Aorta (tissue), 5 donors: ENCODE results near the gene MACF1. TPM values are rescaled to one million over a fixed set of nuclear protein-coding genes. Genes with fewer than 3 reads are reported as not detected.
A peak's percentile ranks its signal among the peaks of the same experiment; 100 is the strongest.

ENCODE experiments used
- ATAC-seq: fragments of 200-7000 bp; cut with Tn5 transposase; one replicate; pipeline ENCODE4 v1.9.1; 2022; ENCODE audit warnings: moderate library complexity; ENCODE audit not compliant: low FRiP score
- DNase-seq, 2 donors: peaks; one replicate each; pipeline ENCODE4 v3.0.0-alpha.2; 2020
- H3K27ac ChIP-seq, 2 donors: one replicate each; pipeline ENCODE4 v1.5.1; 2013; ENCODE audit warnings: low read length in 2 of 2, mild to moderate bottlenecking in 2 of 2, moderate library complexity in 2 of 2, control low read depth in 1 of 2, inconsistent platforms in 1 of 2, low read depth in 1 of 2
- H3K27me3 ChIP-seq, 2 donors: one replicate each; pipeline ENCODE4 v1.6.1; 2013; ENCODE audit warnings: control low read depth in 1 of 2, low read length in 1 of 2, mild to moderate bottlenecking in 1 of 2, moderate library complexity in 1 of 2; ENCODE audit not compliant: insufficient read depth in 2 of 2, control insufficient read depth in 1 of 2
- H3K36me3 ChIP-seq, 2 donors: one replicate each; pipeline ENCODE4 v1.6.1; 2013; ENCODE audit warnings: control low read depth in 1 of 2, low read length in 1 of 2, mild to moderate bottlenecking in 1 of 2; ENCODE audit not compliant: insufficient read depth in 2 of 2, control insufficient read depth in 1 of 2
- H3K4me1 ChIP-seq, 2 donors: one replicate each; pipeline ENCODE4 v1.6.1; 2013; ENCODE audit warnings: low read length in 2 of 2, control low read depth in 1 of 2, mild to moderate bottlenecking in 1 of 2, moderate library complexity in 1 of 2; ENCODE audit not compliant: insufficient read depth in 2 of 2, control insufficient read depth in 1 of 2
- H3K4me3 ChIP-seq, 2 donors: one replicate each; pipeline ENCODE4 v1.5.1; 2013; ENCODE audit warnings: low read length in 2 of 2, control low read depth in 1 of 2, mild to moderate bottlenecking in 1 of 2
- H3K9me3 ChIP-seq: one replicate; pipeline ENCODE4 v1.6.1; 2013; ENCODE audit warnings: mild to moderate bottlenecking, low read length; ENCODE audit not compliant: control insufficient read depth
- WGBS, 2 donors: extraction: QIAGEN DNeasy Blood & Tissue Kit; methylation state at CpG; one replicate each; pipeline ENCODE4 v1.1.7; 2013; 5-methylcytosine and 5-hydroxymethylcytosine counted together
- intact Hi-C, 2 donors: fragments of 100-400 bp; cut with DNase I; formaldehyde crosslinking; loops; one replicate each; pipeline versions ENCODE4 v1.14.2 to v1.15.0; 2022
- polyA plus RNA-seq, 2 donors: library from polyadenylated mRNA; stranded (reverse); fragments of 200-250 nt; gene quantifications; one replicate each; pipeline ENCODE4 v1.2.3, GENCODE V29; 2013
- total RNA-seq, 2 donors: library from RNA; stranded (reverse); fragmentation: NEBNext Ultra II Directional; extraction: Animal tissue kit (Norgen Biotek cat#: 25700); gene quantifications; one replicate each; pipeline ENCODE4 v1.2.1, GENCODE V29; 2021
- donor health status: healthy with polysubstance abuse.
- donor health status: Bipolar disorder and iron deficiency.
- donor health status: DM: no; HTN: no; CAD: no.
- donor health status: DM: no; HTN: no; CAD: no.
- donor health status: DM: yes; HTN: yes; CAD: no.

Gene MACF1
- total and polyA plus RNA-seq, 4 donors, result 38.9 to 785 (median 386) TPM

DNA sequence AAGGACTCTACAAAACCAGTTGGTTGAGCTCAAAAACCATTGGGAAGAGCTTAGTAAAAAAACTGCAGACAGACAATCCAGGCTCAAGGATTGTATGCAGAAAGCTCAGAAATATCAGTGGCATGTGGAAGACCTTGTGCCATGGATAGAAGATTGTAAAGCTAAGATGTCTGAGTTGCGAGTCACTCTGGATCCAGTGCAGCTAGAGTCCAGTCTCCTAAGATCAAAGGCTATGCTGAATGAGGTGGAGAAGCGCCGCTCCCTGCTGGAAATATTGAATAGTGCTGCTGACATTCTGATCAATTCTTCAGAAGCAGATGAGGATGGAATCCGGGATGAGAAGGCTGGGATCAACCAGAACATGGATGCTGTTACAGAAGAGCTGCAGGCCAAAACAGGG lies 183.0 kb downstream of the MACF1 start:
- no peak overlapping the region for H3K4me3 ChIP-seq
- no peaks in the 10 kb centered on the region for H3K27me3 ChIP-seq
- DNase-seq (no peak), ATAC-seq (no peak)
- peak overlapping the region; percentile 18 to 88 for H3K27ac ChIP-seq
- 86 to 88% methylated on average over 4 of the region's 4 CpGs for WGBS, 2 donors
- H3K4me1 ChIP-seq, result peaks cover 0 to 8% of the 10 kb centered on the region in 2 donors
- H3K36me3 ChIP-seq, result peaks cover 3 to 13% of the 10 kb centered on the region in 2 donors
- no peaks in the 10 kb centered on the region for H3K9me3 ChIP-seq
- intact Hi-C loops, result no loop called here

GRCh38 chr1:39391691-39392679 lies 187.5 kb downstream of the MACF1 start:
- intact Hi-C loops, result no loop called here
- no peaks in the 10 kb centered on the region for H3K9me3 ChIP-seq
- peak overlapping the region; percentile 18 to 68 for H3K27ac ChIP-seq
- H3K4me1 ChIP-seq, result peaks cover 11 to 12% of the 10 kb centered on the region in 2 donors
- WGBS, 2 donors, result 6% methylated on average over 5 of the region's 5 CpGs
- no peaks in the 10 kb centered on the region for H3K27me3 ChIP-seq
- H3K36me3 ChIP-seq, result peaks cover 0 to 9% of the 10 kb centered on the region in 2 donors
- no peak overlapping the region for H3K4me3 ChIP-seq
- peak; percentile 65 for ATAC-seq
- DNase-seq, result no peak

GRCh38 chr1:39392851-39393573 lies 188.5 kb downstream of the MACF1 start:
- 32 to 47% methylated on average over 4 of the region's 4 CpGs for WGBS, 2 donors
- intact Hi-C loops, result no loop called here

DNA sequence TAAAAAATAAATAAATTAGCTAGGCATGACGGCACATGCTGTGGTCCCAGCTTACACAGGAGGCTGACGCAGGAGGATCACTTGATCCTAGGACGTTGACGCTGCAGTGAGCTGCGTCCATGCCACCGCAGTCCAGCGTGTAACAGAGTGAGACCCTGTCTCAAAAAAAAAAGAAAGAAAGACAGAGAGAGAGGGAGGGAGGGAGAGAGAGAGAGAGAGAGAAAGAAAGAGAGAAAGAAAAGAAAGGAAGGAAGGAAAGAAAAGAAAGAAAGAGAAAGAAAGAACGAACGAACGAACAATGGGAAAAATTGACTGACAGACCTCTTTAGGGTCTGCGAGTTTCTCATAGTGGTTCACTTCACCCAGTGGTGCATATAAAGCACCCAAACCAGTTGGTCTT lies 189.2 kb downstream of the MACF1 start:
- DNase-seq (no peak), ATAC-seq (no peak)
- H3K36me3 ChIP-seq, result no peaks in the 10 kb centered on the region
- no peaks in the 10 kb centered on the region for H3K27me3 ChIP-seq
- H3K9me3 ChIP-seq, result no peaks in the 10 kb centered on the region
- peak overlapping the region; percentile 18 to 68 for H3K27ac ChIP-seq
- peaks cover 11 to 12% of the 10 kb centered on the region in 2 donors for H3K4me1 ChIP-seq
- 91 to 93% methylated on average over 11 of the region's 11 CpGs for WGBS, 2 donors
- H3K4me3 ChIP-seq, result no peak overlapping the region
- intact Hi-C loops, result no loop called here

More at GRCh38 chr1:39392851-39393573, 188.5 kb downstream of the MACF1 start:
- no peak overlapping the region for H3K4me3 ChIP-seq
- DNase-seq (no peak), ATAC-seq (no peak)
- no peaks in the 10 kb centered on the region for H3K27me3 ChIP-seq
- no peaks in the 10 kb centered on the region for H3K9me3 ChIP-seq
- H3K27ac ChIP-seq, result peak overlapping the region; percentile 18 to 68
- H3K36me3 ChIP-seq, result peaks cover 0 to 4% of the 10 kb centered on the region in 2 donors
- H3K4me1 ChIP-seq, result peaks cover 10 to 11% of the 10 kb centered on the region in 2 donors

DNA sequence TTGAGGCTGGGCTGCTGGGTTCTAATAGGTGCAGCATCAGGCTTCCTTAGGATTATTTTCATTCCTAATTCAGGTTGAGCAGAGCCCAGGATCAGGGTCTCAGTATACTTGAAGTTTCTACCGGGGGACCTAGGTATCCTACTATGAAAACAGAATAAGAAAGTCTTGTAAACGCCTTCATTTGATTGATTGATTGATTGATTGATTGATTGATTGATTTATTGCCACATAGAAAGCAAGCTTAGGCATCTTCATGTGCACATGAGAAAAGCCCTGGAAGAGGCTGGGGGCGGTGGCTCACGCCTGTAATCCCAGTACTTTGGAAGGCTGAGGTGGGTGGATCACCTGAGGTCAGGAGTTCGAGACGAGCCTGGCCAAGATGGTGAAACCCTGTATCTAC lies 189.6 kb downstream of the MACF1 start:
- no peaks in the 10 kb centered on the region for H3K27me3 ChIP-seq
- H3K4me1 ChIP-seq, result peaks cover 11 to 14% of the 10 kb centered on the region in 2 donors
- no peaks in the 10 kb centered on the region for H3K36me3 ChIP-seq
- no peak overlapping the region for H3K4me3 ChIP-seq
- intact Hi-C loops, result no loop called here
- H3K27ac ChIP-seq, result peak overlapping the region; percentile 18 to 94
- no peaks in the 10 kb centered on the region for H3K9me3 ChIP-seq
- 60 to 66% methylated on average over 6 of the region's 6 CpGs for WGBS, 2 donors
- ATAC-seq (no peak), DNase-seq (no peak)

- Histone ChIP-seq H3K27me3 (no peaks in the 10 kb centered on the region), H3K36me3 (no peaks in the 10 kb centered on the region), H3K4me1 (peaks cover 11 to 14% of the 10 kb centered on the region in 2 donors), H3K27ac (peak overlapping the region; percentile 94 to 98), H3K9me3 (no peaks in the 10 kb centered on the region), H3K4me3 (no peak overlapping the region)
- 15 to 20% methylated on average over 3 of the region's 3 CpGs for WGBS, 2 donors
- DNase-seq (no peak), ATAC-seq (no peak)
- intact Hi-C loops, result no loop called here
These were observed 190.1 kb downstream of the MACF1 start for GRCh38 chr1:39394598-39394997.

- intact Hi-C loops, result no loop called here
- WGBS, 2 donors, result 0 to 1% methylated on average over 1 of the region's 1 CpG
- H3K36me3 ChIP-seq, result no peaks in the 10 kb centered on the region
- H3K4me1 ChIP-seq, result peaks cover 11 to 12% of the 10 kb centered on the region in 2 donors
- ATAC-seq (peak; percentile 66), DNase-seq (no peak)
- peak overlapping the region; percentile 68 to 91 for H3K27ac ChIP-seq
- H3K9me3 ChIP-seq, result no peaks in the 10 kb centered on the region
- H3K27me3 ChIP-seq, result no peaks in the 10 kb centered on the region
- H3K4me3 ChIP-seq, result no peak overlapping the region
These were observed 190.9 kb downstream of the MACF1 start for GRCh38 chr1:39395357-39395831.

- no peaks in the 10 kb centered on the region for H3K36me3 ChIP-seq
- no peak for ATAC-seq
- 63 to 64% methylated on average over 5 of the region's 5 CpGs for WGBS, 2 donors
- peaks cover 11% of the 10 kb centered on the region in 2 donors for H3K4me1 ChIP-seq
- no peak for DNase-seq
- no peaks in the 10 kb centered on the region for H3K27me3 ChIP-seq
- intact Hi-C loops, result no loop called here
- H3K27ac ChIP-seq, result peak overlapping the region; percentile 79 to 81
- no peak overlapping the region for H3K4me3 ChIP-seq
- no peaks in the 10 kb centered on the region for H3K9me3 ChIP-seq
These were observed 192.2 kb downstream of the MACF1 start for GRCh38 chr1:39396671-39397070.
